ENCODE measurements around the gene USP49. TPM values are rescaled to one million over a fixed set of nuclear protein-coding genes. Genes with fewer than 3 reads are reported as not detected.

The USP49 gene
- total and polyA plus RNA-seq, 2 of the 13 experiments (the other 11 are each of a cell fraction or from before 2014, with no cell fraction given), result 2.9 to 4.3 TPM

DNA sequence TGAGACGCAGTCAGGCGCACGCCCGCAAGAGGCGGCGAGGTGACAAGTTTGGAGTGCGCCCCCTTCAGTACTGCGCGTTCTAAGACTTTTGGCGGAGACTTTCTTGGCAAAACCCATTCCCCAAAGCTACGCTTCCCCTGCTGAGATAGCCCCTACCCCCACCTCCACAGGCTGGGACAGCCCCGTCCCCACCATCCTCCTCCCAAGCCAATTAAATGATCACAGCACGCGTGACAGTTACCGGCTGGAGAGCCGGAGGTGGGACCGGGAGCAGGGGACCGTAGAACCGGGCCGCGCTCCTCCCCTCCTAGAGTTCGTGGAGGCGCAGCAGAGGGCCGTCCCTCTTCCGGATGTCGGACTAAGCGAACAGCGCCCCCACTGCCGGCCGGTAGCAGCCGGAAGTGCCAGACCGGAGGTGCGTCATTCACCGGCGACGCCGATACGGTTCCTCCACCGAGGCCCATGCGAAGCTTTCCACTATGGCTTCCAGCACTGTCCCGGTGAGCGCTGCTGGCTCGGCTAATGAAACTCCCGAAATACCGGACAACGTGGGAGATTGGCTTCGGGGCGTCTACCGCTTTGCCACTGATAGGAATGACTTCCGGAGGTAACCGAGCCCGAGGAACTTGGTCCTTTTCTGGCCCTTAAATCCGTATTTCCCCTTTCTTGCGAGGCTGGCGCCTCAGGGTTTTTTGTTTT is 107.8 kb downstream of the USP49 start, which contains the start of gene TOMM6 (continued):
- TF ChIP-seq ZNF674 (CRISPR knock-in tag; IDR thresholded peaks at IDR 0.05; ENCODE audit: low read depth), result peak; percentile 60; the same call in 1 of the 2 replicates
- TF ChIP-seq ZNF24 (IDR thresholded peaks at IDR 0.05), result no peak
- no peak for TF ChIP-seq ZNF790 (CRISPR knock-in tag; IDR thresholded peaks at IDR 0.05; ENCODE audit: borderline replicate concordance)
- peak; percentile 75 for TF ChIP-seq NFRKB (IDR thresholded peaks at IDR 0.05)
- no peak for TF ChIP-seq ZNF432 (CRISPR knock-in tag; IDR thresholded peaks at IDR 0.05; ENCODE audit: borderline replicate concordance)
- 0 out of 2 replicates have a peak, but pooled peaks have one; percentile 26 for TF ChIP-seq DR1 (CRISPR knock-in tag; IDR thresholded peaks at IDR 0.05)
- TF ChIP-seq MXD4 (CRISPR knock-in tag; IDR thresholded peaks at IDR 0.05), result peak; percentile 96
- TF ChIP-seq ZNF496 (CRISPR knock-in tag; IDR thresholded peaks at IDR 0.05; ENCODE audit: insufficient replicate concordance), result no peak
- TF ChIP-seq FIP1L1 (IDR thresholded peaks at IDR 0.05; ENCODE audit: borderline replicate concordance, insufficient read depth, low read depth, low read length), result 0 out of 2 replicates have a peak, but pooled peaks have one; percentile 20
- TF ChIP-seq, protein P1, sequence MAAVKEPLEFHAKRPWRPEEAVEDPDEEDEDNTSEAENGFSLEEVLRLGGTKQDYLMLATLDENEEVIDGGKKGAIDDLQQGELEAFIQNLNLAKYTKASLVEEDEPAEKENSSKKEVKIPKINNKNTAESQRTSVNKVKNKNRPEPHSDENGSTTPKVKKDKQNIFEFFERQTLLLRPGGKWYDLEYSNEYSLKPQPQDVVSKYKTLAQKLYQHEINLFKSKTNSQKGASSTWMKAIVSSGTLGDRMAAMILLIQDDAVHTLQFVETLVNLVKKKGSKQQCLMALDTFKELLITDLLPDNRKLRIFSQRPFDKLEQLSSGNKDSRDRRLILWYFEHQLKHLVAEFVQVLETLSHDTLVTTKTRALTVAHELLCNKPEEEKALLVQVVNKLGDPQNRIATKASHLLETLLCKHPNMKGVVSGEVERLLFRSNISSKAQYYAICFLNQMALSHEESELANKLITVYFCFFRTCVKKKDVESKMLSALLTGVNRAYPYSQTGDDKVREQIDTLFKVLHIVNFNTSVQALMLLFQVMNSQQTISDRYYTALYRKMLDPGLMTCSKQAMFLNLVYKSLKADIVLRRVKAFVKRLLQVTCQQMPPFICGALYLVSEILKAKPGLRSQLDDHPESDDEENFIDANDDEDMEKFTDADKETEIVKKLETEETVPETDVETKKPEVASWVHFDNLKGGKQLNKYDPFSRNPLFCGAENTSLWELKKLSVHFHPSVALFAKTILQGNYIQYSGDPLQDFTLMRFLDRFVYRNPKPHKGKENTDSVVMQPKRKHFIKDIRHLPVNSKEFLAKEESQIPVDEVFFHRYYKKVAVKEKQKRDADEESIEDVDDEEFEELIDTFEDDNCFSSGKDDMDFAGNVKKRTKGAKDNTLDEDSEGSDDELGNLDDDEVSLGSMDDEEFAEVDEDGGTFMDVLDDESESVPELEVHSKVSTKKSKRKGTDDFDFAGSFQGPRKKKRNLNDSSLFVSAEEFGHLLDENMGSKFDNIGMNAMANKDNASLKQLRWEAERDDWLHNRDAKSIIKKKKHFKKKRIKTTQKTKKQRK (IDR thresholded peaks at IDR 0.05; ENCODE audit: low read length), result no peak
- no peak for TF ChIP-seq ZSCAN12 (CRISPR knock-in tag; IDR thresholded peaks at IDR 0.05)
- TF ChIP-seq ZNF780A (CRISPR knock-in tag; IDR thresholded peaks at IDR 0.05), result no peak
- no peak for TF ChIP-seq PAF1 (CRISPR knock-in tag; IDR thresholded peaks at IDR 0.05)
- TF ChIP-seq TBX2 (CRISPR knock-in tag; IDR thresholded peaks at IDR 0.05; ENCODE audit: borderline replicate concordance), result peak; percentile 85
- no peak; the same call in 1 of the 2 replicates for TF ChIP-seq ZNF329 (CRISPR knock-in tag; IDR thresholded peaks at IDR 0.05; ENCODE audit: low read depth)
- TF ChIP-seq ZNF235 (CRISPR knock-in tag; IDR thresholded peaks at IDR 0.05; ENCODE audit: borderline replicate concordance), result no peak
- TF ChIP-seq, protein P2, sequence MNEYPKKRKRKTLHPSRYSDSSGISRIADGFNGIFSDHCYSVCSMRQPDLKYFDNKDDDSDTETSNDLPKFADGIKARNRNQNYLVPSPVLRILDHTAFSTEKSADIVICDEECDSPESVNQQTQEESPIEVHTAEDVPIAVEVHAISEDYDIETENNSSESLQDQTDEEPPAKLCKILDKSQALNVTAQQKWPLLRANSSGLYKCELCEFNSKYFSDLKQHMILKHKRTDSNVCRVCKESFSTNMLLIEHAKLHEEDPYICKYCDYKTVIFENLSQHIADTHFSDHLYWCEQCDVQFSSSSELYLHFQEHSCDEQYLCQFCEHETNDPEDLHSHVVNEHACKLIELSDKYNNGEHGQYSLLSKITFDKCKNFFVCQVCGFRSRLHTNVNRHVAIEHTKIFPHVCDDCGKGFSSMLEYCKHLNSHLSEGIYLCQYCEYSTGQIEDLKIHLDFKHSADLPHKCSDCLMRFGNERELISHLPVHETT (CRISPR knock-in tag; conservative IDR thresholded peaks at IDR 0.05), result peak; percentile 98
- peak; percentile 97 for TF ChIP-seq ZMYM4 (CRISPR knock-in tag; IDR thresholded peaks at IDR 0.05)
- no peak for TF ChIP-seq TCF7 (IDR thresholded peaks at IDR 0.05; ENCODE audit: low read depth)
- TF ChIP-seq AKAP8 (CRISPR knock-in tag; IDR thresholded peaks at IDR 0.05), result no peak; the same call in 1 of the 2 replicates
- no peak for TF ChIP-seq ZNF530 (CRISPR knock-in tag; IDR thresholded peaks at IDR 0.05; ENCODE audit: low read depth)
- TF ChIP-seq ONECUT2 (CRISPR knock-in tag; IDR thresholded peaks at IDR 0.05), result no peak; the same call in 1 of the 2 replicates
- TF ChIP-seq MLLT10 (CRISPR knock-in tag; IDR thresholded peaks at IDR 0.05), result no peak
- TF ChIP-seq ZC3H13 (CRISPR knock-in tag; IDR thresholded peaks at IDR 0.05), result peak; percentile 99
- TF ChIP-seq, protein P3, sequence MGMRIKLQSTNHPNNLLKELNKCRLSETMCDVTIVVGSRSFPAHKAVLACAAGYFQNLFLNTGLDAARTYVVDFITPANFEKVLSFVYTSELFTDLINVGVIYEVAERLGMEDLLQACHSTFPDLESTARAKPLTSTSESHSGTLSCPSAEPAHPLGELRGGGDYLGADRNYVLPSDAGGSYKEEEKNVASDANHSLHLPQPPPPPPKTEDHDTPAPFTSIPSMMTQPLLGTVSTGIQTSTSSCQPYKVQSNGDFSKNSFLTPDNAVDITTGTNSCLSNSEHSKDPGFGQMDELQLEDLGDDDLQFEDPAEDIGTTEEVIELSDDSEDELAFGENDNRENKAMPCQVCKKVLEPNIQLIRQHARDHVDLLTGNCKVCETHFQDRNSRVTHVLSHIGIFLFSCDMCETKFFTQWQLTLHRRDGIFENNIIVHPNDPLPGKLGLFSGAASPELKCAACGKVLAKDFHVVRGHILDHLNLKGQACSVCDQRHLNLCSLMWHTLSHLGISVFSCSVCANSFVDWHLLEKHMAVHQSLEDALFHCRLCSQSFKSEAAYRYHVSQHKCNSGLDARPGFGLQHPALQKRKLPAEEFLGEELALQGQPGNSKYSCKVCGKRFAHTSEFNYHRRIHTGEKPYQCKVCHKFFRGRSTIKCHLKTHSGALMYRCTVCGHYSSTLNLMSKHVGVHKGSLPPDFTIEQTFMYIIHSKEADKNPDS (CRISPR knock-in tag; IDR thresholded peaks at IDR 0.05), result no peak
